Activated naive CD4-positive, alpha-beta T cell treated with anti-CD3 and anti-CD28 coated beads, Interleukin-2, amount 10 ng/mL, durations not matched to agents 7 days and 5 days (primary cell): ENCODE data around the gene TRAPPC5.

ENCODE experiments used
- CTCF ChIA-PET: fragments of 350-600 bp; sonication (Branson Sonifier 250); formaldehyde crosslinking; loops from one replicate; lab custom pipeline; 2021; ENCODE audit warnings: antibody characterized with exemption; lab: Charles Lee
- DNase-seq: peaks from one replicate; pipeline ENCODE4 v3.0.0-alpha.2; 2020
- H3K27ac Mint-ChIP-seq: one replicate; pipeline ENCODE4 v1.8.0; 2021; ENCODE audit warnings: mild to moderate bottlenecking, moderate library complexity, mixed read lengths
- H3K27me3 Mint-ChIP-seq: one replicate; pipeline ENCODE4 v1.8.0; 2021; ENCODE audit warnings: mild to moderate bottlenecking, mixed read lengths
- H3K36me3 Mint-ChIP-seq: one replicate; pipeline ENCODE4 v1.8.0; 2021; ENCODE audit warnings: mixed read lengths
- H3K4me1 Mint-ChIP-seq: one replicate; pipeline ENCODE4 v1.8.0; 2021; ENCODE audit warnings: mixed read lengths
- H3K4me3 Mint-ChIP-seq: one replicate; pipeline ENCODE4 v1.8.0; 2021; ENCODE audit warnings: mild to moderate bottlenecking, moderate library complexity, mixed read lengths
- H3K9me3 Mint-ChIP-seq: one replicate; pipeline ENCODE4 v1.8.0; 2021; ENCODE audit warnings: mixed read lengths

TRAPPC5 gene

GRCh38 chr19:7654401-7654800, 26.2 kb upstream of the TRAPPC5 start:
- Mint-ChIP-seq H3K4me1 (peaks cover 38% of the 10 kb centered on the region), H3K27me3 (peaks cover 25% of the 10 kb centered on the region), H3K4me3 (no peak overlapping the region), H3K36me3 (no peaks in the 10 kb centered on the region), H3K27ac (no peak overlapping the region), H3K9me3 (no peaks in the 10 kb centered on the region)
- DNase-seq, result no peak
- CTCF ChIA-PET, result interaction anchor here (1.4 to 7.3 kb wide), 2 partner anchors 11 to 27 kb away, joined by 4 to 38 read pairs; partner anchors contain the start of gene TRAPPC5

DNA sequence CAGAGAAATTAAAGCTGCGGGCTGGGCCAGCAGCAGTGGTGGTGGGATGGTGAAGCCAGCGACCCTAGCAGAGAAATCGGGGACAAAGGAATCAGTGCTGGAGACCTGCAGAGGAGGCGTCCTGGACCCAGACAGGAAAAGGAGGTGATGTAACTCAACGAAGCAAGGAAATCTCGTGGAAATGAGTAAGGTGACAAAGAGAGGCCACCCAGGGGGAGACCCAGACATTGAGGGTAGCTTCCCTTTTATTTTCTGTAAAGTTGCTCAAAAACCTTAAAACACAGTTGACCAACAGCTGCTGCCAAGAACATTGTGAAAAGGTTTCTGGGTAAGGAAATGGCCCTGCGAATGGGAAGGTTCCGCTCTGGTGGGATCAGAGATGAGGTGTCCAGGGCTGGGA, 25.1 kb upstream of the TRAPPC5 start:
- Mint-ChIP-seq H3K27me3 (peaks cover 18% of the 10 kb centered on the region), H3K9me3 (no peaks in the 10 kb centered on the region), H3K36me3 (no peaks in the 10 kb centered on the region), H3K27ac (no peak overlapping the region), H3K4me1 (peaks cover 38% of the 10 kb centered on the region), H3K4me3 (no peak overlapping the region)
- CTCF ChIA-PET, result interaction anchor here (7.3 kb wide), 1 partner anchor 25 kb away, joined by 38 read pairs; the partner anchor contains the start of gene TRAPPC5
- no peak for DNase-seq

DNA sequence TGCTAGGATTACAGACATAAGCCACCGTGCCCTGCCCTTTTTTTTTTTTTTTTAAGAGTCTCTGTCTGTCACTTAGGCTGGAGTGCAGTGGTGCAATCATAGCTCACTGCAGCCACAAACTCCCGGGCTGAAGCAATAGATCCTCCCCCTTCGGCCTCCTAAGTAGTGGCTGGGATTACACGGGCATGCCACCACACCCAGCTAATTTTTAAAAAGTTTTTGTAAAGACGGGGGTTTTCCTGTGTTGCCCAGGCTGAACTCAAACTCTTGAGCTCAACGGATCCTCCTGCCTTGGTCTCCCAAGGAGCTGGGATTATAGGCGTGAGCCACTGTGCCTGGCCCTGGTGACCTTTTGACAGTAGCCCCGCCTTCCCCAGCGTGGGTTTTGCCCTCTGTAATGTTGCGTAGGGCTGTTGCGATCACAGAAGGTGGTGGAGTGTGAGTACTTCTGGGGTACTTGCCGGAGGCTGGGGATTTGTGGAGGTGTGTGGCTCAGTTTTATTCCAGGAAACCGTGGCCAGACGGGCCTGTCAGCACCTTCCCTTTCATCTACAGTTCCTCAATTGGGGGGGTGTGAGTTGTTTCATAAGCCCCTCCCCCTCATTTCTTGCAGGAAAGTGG, 23.4 kb upstream of the TRAPPC5 start:
- H3K4me1 Mint-ChIP-seq, result peaks cover 34% of the 10 kb centered on the region

GRCh38 chr19:7658219-7658686, 22.4 kb upstream of the TRAPPC5 start:
- H3K36me3 Mint-ChIP-seq, result no peaks in the 10 kb centered on the region
- no peaks in the 10 kb centered on the region for H3K9me3 Mint-ChIP-seq
- CTCF ChIA-PET, result no interaction called here
- peak; percentile 77 for DNase-seq
- peaks cover 27% of the 10 kb centered on the region for H3K4me1 Mint-ChIP-seq
- peak overlapping the region; percentile 64 for H3K4me3 Mint-ChIP-seq
- H3K27me3 Mint-ChIP-seq, result peaks cover 9% of the 10 kb centered on the region
- H3K27ac Mint-ChIP-seq, result peak overlapping the region; percentile 89

More for the DNA sequence above, 23.4 kb upstream of the TRAPPC5 start:
- DNase-seq, result peak; percentile 40
- Mint-ChIP-seq H3K27me3 (peaks cover 11% of the 10 kb centered on the region), H3K27ac (peak overlapping the region; percentile 89), H3K4me3 (no peak overlapping the region), H3K36me3 (no peaks in the 10 kb centered on the region), H3K9me3 (no peaks in the 10 kb centered on the region)
- CTCF ChIA-PET, result interaction anchor here (0.8 to 1.9 kb wide), 3 partner anchors 12 to 24 kb away, joined by 3 to 9 read pairs (median 6); partner anchors contain the start of genes RETN and TRAPPC5

- Mint-ChIP-seq H3K27ac (no peak overlapping the region), H3K36me3 (no peaks in the 10 kb centered on the region), H3K27me3 (peaks cover 15% of the 10 kb centered on the region), H3K4me3 (no peak overlapping the region), H3K4me1 (peaks cover 21% of the 10 kb centered on the region), H3K9me3 (no peaks in the 10 kb centered on the region)
- CTCF ChIA-PET, result interaction anchor here (1.3 to 1.5 kb wide), 2 partner anchors 9 to 11 kb away, joined by 3 to 5 read pairs; no protein-coding TSS in a partner anchor
- no peak for DNase-seq
Observed at GRCh38 chr19:7661744-7662538, 18.7 kb upstream of the TRAPPC5 start.

DNA sequence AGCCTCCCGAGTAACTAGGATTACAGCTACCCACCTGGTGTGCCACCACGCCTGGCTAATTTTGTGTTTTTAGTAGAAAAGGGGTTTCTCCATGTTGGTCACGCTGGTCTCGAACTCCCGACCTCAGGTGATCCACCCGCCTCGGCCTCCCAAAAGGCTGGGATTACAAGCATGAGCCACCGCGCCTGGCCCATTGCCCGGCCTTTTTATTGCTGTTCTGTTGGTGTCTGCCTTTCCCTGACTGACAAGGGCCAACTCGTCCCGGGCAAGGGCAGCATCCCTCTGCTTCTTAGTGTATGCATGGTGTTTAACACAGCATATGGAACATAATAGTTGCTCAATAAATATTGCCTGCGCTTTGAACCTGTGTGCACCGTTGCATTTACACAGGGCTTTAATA, 18.0 kb upstream of the TRAPPC5 start:
- CTCF ChIA-PET, result interaction anchor here (0.9 to 1.5 kb wide), 3 partner anchors 11 to 18 kb away, joined by 3 to 5 read pairs (median 3); partner anchors contain the start of gene TRAPPC5
- H3K4me3 Mint-ChIP-seq, result no peak overlapping the region
- peaks cover 14% of the 10 kb centered on the region for H3K4me1 Mint-ChIP-seq
- no peaks in the 10 kb centered on the region for H3K9me3 Mint-ChIP-seq
- H3K27ac Mint-ChIP-seq, result no peak overlapping the region
- DNase-seq, result peak; percentile 14
- H3K36me3 Mint-ChIP-seq, result no peaks in the 10 kb centered on the region
- peaks cover 21% of the 10 kb centered on the region for H3K27me3 Mint-ChIP-seq

DNA sequence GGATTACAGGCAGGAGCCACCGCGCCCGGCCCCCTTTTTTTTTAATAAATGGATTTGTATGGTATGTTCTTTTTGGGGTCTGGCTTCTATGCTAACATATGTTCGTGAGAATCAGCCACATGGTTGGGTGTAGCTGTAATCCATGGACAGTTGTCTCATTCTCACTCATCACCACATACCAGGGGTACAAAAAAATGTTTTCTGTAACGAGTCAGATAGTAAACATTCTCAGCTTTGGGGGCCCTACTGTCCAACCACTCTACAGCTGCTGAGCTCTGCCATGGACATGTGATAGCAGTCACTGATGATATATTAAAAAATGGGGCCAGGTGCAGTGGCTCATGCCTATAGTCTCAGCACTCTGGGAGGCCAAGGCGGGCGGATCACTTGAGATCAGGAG, 16.9 kb upstream of the TRAPPC5 start:
- CTCF ChIA-PET, result interaction anchor here (1.1 kb wide), 1 partner anchor 12 kb away, joined by 3 read pairs; no protein-coding TSS in a partner anchor
- H3K27me3 Mint-ChIP-seq, result peaks cover 22% of the 10 kb centered on the region

GRCh38 chr19:7665076-7665475, 15.6 kb upstream of the TRAPPC5 start:
- no peaks in the 10 kb centered on the region for H3K36me3 Mint-ChIP-seq
- peaks cover 36% of the 10 kb centered on the region for H3K27me3 Mint-ChIP-seq
- no peak overlapping the region for H3K27ac Mint-ChIP-seq
- H3K4me3 Mint-ChIP-seq, result no peak overlapping the region
- H3K9me3 Mint-ChIP-seq, result no peaks in the 10 kb centered on the region
- CTCF ChIA-PET, result interaction anchor here (1.3 kb wide), 1 partner anchor 11 kb away, joined by 4 read pairs; no protein-coding TSS in a partner anchor
- no peak for DNase-seq
- peaks cover 14% of the 10 kb centered on the region for H3K4me1 Mint-ChIP-seq

More for the DNA sequence above, 16.9 kb upstream of the TRAPPC5 start:
- no peaks in the 10 kb centered on the region for H3K9me3 Mint-ChIP-seq
- H3K4me1 Mint-ChIP-seq, result peaks cover 6% of the 10 kb centered on the region
- DNase-seq, result no peak
- H3K4me3 Mint-ChIP-seq, result no peak overlapping the region
- H3K27ac Mint-ChIP-seq, result no peak overlapping the region
- no peaks in the 10 kb centered on the region for H3K36me3 Mint-ChIP-seq

DNA sequence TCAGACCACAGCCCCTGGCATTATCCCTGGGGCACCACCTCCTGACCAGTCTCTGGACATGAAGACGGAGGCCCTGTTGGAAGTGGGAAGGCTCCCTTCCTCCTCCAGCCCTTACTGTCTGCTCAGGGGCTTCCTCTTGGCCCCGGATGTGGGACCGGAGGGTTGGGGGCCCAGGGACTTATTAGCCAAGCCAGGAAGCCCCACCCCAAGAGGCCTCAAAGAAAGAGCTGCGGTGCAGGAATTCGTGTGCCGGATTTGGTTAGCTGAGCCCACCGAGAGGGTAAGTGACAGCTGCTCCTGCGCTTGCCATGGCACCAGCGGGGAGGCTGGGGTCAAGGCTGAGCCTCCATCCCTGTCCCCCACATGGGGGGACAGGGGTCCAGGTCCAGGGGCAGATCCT, 11.8 kb upstream of the TRAPPC5 start, which contains the start of gene RETN:
RETN (plus strand) TSS at position 208 of the 400 bp plus-strand sequence. CDS start 278 bp downstream, outside the sequence.
- Mint-ChIP-seq H3K27me3 (peaks cover 64% of the 10 kb centered on the region), H3K36me3 (no peaks in the 10 kb centered on the region), H3K27ac (peak within 1 kb of the TSS; percentile 24), H3K4me3 (no peak within 1 kb of the TSS), H3K9me3 (no peaks in the 10 kb centered on the region), H3K4me1 (peaks cover 22% of the 10 kb centered on the region)
- DNase-seq, result no peak
- CTCF ChIA-PET, result interaction anchor here (0.8 to 3.2 kb wide), 3 partner anchors 12 to 131 kb away, joined by 3 to 7 read pairs (median 6); partner anchors contain the start of gene TRAPPC5

DNA sequence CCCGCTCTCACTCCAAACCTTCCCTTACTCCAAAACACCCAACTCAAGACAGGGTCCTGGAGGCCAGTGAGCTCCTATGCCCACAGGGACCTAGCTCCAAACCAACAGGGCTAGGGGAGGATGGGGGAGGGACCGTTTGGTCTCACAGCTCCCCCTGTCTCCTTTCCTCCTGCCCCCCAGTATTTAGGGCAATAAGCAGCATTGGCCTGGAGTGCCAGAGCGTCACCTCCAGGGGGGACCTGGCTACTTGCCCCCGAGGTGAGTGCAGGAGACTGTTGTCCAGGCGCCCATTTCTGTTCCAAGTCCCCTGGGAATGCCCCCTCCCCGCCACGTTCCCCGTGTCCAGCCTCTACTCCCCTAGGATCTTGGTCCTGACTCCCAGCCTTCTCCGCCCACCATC, 11.0 kb upstream of the TRAPPC5 start:
- Mint-ChIP-seq H3K36me3 (peaks cover 2% of the 10 kb centered on the region), H3K4me3 (no peak overlapping the region), H3K9me3 (no peaks in the 10 kb centered on the region), H3K27me3 (peaks cover 71% of the 10 kb centered on the region), H3K4me1 (peaks cover 30% of the 10 kb centered on the region), H3K27ac (peak overlapping the region; percentile 24)
- no peak for DNase-seq
- CTCF ChIA-PET, result interaction anchor here (0.8 to 3.2 kb wide), 2 partner anchors 11 to 13 kb away, joined by 6 to 7 read pairs; partner anchors contain the start of gene TRAPPC5

DNA sequence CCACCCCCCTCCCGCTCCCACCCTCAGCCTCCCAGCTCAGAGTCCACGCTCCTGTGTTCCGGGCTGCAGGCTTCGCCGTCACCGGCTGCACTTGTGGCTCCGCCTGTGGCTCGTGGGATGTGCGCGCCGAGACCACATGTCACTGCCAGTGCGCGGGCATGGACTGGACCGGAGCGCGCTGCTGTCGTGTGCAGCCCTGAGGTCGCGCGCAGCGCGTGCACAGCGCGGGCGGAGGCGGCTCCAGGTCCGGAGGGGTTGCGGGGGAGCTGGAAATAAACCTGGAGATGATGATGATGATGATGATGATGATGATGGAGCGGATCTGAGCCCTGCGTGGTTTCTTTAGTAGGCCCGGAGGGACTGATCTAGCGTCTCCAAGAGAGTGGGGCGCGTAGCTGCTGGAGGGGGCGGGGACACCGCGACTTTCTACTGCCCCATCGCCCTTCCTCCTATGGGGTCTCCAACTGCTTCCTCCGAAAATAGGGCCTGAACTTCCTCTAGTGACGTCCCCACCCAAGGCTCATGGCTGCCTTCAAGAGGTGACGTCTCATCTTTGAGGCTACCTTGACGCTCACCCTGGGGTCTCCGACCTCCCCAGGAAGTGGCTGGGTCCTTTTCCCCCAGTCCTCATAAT, 10.4 kb upstream of the TRAPPC5 start:
- Mint-ChIP-seq H3K4me3 (peak overlapping the region; percentile 63), H3K27me3 (peaks cover 78% of the 10 kb centered on the region), H3K4me1 (peaks cover 30% of the 10 kb centered on the region), H3K36me3 (peaks cover 2% of the 10 kb centered on the region), H3K9me3 (no peaks in the 10 kb centered on the region), H3K27ac (no peak overlapping the region)
- DNase-seq, result peak; percentile 66
- CTCF ChIA-PET, result interaction anchor here (3.2 kb wide), 1 partner anchor 11 kb away, joined by 7 read pairs; the partner anchor contains the start of gene TRAPPC5

DNA sequence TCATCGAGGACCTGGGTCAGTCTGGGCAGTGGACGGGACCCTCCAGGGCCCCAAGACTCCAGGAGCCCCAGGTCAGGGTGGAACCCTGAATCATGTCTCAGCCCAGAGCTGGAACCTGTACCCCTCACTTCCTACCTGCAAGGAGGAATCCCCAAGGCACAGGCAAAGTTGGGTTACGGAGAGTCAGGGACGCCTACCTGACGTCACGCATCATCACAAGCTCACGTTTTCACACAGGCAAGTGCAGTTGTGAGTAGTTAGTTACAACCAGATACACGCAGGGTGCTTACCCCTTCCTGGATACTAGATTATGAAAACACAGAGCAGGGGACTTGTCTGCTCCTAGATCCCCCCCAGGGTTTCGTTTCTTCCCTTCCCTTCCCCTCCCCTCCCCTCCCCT, 9.8 kb upstream of the TRAPPC5 start:
- no peaks in the 10 kb centered on the region for H3K9me3 Mint-ChIP-seq
- no peak overlapping the region for H3K27ac Mint-ChIP-seq
- H3K36me3 Mint-ChIP-seq, result peaks cover 2% of the 10 kb centered on the region
- peak overlapping the region; percentile 63 for H3K4me3 Mint-ChIP-seq
- CTCF ChIA-PET, result interaction anchor here (3.2 kb wide), 1 partner anchor 10 kb away, joined by 7 read pairs; the partner anchor contains the start of gene TRAPPC5
- peaks cover 32% of the 10 kb centered on the region for H3K4me1 Mint-ChIP-seq
- H3K27me3 Mint-ChIP-seq, result peaks cover 83% of the 10 kb centered on the region
- DNase-seq, result no peak

GRCh38 chr19:7672522-7672921, 8.1 kb upstream of the TRAPPC5 start:
- H3K27me3 Mint-ChIP-seq, result peaks cover 90% of the 10 kb centered on the region
- peaks cover 49% of the 10 kb centered on the region for H3K4me1 Mint-ChIP-seq
- H3K36me3 Mint-ChIP-seq, result peaks cover 2% of the 10 kb centered on the region
- H3K9me3 Mint-ChIP-seq, result no peaks in the 10 kb centered on the region
- DNase-seq, result no peak
- H3K27ac Mint-ChIP-seq, result no peak overlapping the region
- H3K4me3 Mint-ChIP-seq, result no peak overlapping the region
- CTCF ChIA-PET, result interaction anchor here (1.0 kb wide), 1 partner anchor 104 kb away, joined by 4 read pairs; no protein-coding TSS in a partner anchor
